Muscle of leg (tissue), 11 donors: Measurements from ENCODE around the gene GPSM3. TPM values are rescaled to one million over a fixed set of nuclear protein-coding genes. Genes with fewer than 3 reads are reported as not detected.

Experiments
- DNase-seq: peaks from one replicate; pipeline ENCODE4 v3.0.0; 2013
- H3K27ac ChIP-seq: one replicate; pipeline ENCODE4 v1.5.1; 2013; ENCODE audit warnings: mild to moderate bottlenecking, low read length, control low read depth
- H3K27me3 ChIP-seq: one replicate; pipeline ENCODE4 v1.6.1; 2013; ENCODE audit warnings: low read length; ENCODE audit not compliant: control insufficient read depth, insufficient read depth
- H3K36me3 ChIP-seq: one replicate; pipeline ENCODE4 v1.6.1; 2013; ENCODE audit warnings: low read length; ENCODE audit not compliant: control insufficient read depth, insufficient read depth
- H3K4me1 ChIP-seq: one replicate; pipeline ENCODE4 v1.6.1; 2013; ENCODE audit warnings: low read length; ENCODE audit not compliant: control insufficient read depth, insufficient read depth
- H3K4me3 ChIP-seq: one replicate; pipeline ENCODE4 v1.5.1; 2013; ENCODE audit warnings: low read length, control low read depth
- H3K9me3 ChIP-seq: replicated peaks from 2 replicates; pipeline ENCODE4 v1.6.1; 2013; ENCODE audit warnings: low read depth, low read length; ENCODE audit not compliant: control insufficient read depth
- WGBS: methylation state at CpG from one replicate; pipeline ENCODE4 v1.1.5; 2013; ENCODE audit warnings: missing lambda C conversion rate; ENCODE audit not compliant: insufficient coverage; 5-methylcytosine and 5-hydroxymethylcytosine counted together
- polyA plus RNA-seq, 8 donors: library from polyadenylated mRNA; unstranded; fragments of 120-200 nt; gene quantifications; one replicate each; pipeline versions ENCODE4 v1.2.1 to v1.2.3, GENCODE V29; 2013; ENCODE audit warnings: inconsistent platforms in 1 of 8, low replicate concordance in 1 of 8; ENCODE audit not compliant: insufficient read length in 8 of 8, insufficient read depth in 1 of 8
- total RNA-seq: library from RNA; stranded (reverse); fragments of 120-200 nt; gene quantifications from one replicate; pipeline ENCODE4 v1.2.4, GENCODE V29; 2013

GPSM3 gene
- total and polyA plus RNA-seq, 9 donors: 4.3 to 9.8 (median 7.6) TPM

- WGBS: 14% methylated on average over 1 of the region's 24 CpGs
- H3K4me1 ChIP-seq: peaks cover 43% of the 10 kb centered on the region
- peak within 1 kb of the TSS; percentile 94 for H3K27ac ChIP-seq
- peak; percentile 49 for DNase-seq
- H3K4me3 ChIP-seq: peak within 1 kb of the TSS; percentile 13
- peaks cover 60% of the 10 kb centered on the region for H3K27me3 ChIP-seq
- H3K36me3 ChIP-seq: peaks cover 18% of the 10 kb centered on the region
- H3K9me3 ChIP-seq: no peaks in the 10 kb centered on the region
Measured at GRCh38 chr6:32151863-32152768, 40.3 kb downstream of the GPSM3 start, which contains the start of gene PRRT1. Gene PRRT1, minus strand, starts transcription at chr6:32151939. Its CDS starts 112 bp downstream, at chr6:32151827.

DNA sequence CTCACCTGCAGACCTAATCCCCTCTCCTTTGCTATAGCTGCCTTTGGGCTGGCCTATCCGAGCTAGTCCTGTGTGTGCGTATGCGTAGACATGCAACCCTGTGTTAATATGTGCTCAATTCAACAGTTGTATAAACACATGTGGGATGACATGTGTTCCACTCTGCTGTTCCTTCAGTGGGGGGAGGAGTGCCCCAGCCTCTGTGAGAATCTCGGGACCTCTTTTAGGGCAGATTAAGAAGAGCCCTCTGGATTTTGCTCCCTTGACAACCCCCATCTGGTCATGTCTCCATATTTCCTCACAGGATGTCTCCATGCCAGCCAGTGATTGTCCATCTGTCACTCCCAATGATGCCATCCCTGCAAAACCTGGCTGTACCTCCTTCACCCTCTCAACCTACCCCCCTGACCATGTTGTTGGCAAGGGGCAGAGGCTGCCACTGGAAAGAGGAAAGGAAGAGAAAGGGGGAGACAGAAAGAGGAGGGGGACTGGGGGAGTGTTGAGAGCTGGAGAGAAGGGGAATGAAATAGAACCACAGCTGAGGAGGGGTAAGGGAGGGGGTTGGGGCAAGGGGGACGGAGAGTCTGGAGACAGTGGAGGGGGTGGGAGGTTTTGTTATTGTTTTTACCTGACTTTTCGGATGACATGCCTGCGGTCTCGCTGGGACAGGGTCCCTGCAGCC lies 41.1 kb downstream of the GPSM3 start:
- peaks cover 10% of the 10 kb centered on the region for H3K36me3 ChIP-seq
- peak; percentile 13 for DNase-seq
- H3K4me1 ChIP-seq: peaks cover 43% of the 10 kb centered on the region
- no peak overlapping the region for H3K4me3 ChIP-seq
- H3K27ac ChIP-seq: no peak overlapping the region
- H3K9me3 ChIP-seq: no peaks in the 10 kb centered on the region
- WGBS: 22% methylated on average over 4 of the region's 8 CpGs
- H3K27me3 ChIP-seq: peaks cover 66% of the 10 kb centered on the region

DNA sequence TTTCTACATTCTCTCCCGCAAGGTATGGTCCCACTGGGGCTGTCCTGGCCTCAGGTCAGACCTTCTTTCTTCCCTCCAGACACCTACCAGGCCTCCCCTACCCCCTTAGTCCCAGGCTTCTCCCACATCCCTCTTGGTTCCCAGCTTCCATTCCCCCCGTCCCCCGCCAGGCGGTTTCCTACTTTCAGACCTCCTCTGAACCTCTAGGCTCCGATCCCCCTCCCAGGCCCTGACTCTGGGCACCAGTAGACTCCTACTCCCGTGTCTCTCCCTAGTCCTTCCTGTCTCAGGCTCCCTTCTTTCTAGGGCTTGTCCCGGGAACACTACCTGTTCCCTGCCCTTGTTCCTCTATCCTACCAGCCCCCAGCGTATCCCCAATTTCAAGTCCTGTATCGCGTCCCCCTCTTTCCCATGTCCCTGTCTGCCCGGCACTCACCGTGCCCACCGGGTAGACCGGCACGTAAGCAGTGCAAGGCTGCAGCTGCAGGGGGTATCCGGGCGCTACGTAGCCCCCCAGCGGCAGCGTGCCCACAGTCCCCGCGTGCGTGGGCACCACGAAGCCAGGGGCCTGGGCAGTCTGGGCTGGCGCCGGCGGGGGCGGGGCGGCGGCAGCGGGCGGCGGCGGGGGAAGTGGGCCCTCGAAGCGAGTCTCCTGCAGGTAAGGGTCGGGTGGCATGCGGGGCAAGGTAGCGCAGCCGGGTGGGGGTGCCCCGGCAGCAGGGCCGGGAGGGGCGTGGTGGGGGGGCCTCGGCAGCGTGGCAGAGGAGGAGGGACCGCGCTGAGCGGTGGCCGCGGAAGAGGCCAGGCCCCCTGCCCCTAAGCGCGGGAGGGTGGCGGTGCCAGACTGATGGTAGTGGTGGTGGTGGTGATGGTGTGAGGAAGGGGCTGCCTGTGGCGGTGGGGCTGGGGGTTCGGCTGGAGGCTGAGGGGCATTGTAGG lies 42.2 kb downstream of the GPSM3 start:
- Histone ChIP-seq H3K36me3 (no peaks in the 10 kb centered on the region), H3K4me1 (peaks cover 37% of the 10 kb centered on the region), H3K27me3 (peaks cover 70% of the 10 kb centered on the region), H3K4me3 (no peak overlapping the region), H3K9me3 (no peaks in the 10 kb centered on the region), H3K27ac (no peak overlapping the region)
- peak; percentile 6 for DNase-seq
- WGBS: 21% methylated on average over 55 of the region's 55 CpGs

DNA sequence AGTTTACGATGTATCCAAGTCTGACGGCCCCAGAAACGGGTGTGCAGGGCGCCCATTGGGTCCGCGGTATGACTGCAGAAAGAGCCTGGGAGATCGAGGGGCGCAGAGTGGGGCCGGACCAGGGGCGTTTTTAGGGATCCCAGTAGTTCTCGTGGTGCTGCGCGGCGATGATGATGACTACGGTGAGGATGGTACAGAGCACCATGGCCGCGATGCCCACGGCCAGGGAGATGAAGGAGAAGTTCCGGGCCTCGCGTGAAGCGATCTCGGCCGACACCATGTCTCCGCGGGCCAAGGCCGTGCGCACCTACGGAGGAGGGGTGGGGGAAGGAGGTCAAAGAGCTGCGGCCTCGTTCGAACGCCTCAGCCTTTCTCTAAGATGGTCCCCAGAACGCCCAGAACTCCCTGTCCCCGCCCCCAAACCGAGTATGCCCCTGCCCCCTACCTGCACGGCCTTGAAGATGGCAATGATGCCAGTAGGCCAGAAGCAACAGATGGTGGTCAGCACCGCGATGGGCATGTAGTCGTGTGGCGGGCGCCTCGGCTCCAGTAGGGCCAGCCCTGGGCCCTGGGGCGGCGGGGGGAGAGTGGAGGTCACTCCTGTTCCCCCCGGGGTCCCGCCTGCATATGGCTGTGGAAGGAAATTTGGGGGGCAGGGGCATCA lies 43.2 kb downstream of the GPSM3 start:
- no peak for DNase-seq
- peaks cover 30% of the 10 kb centered on the region for H3K4me1 ChIP-seq
- no peaks in the 10 kb centered on the region for H3K36me3 ChIP-seq
- WGBS: 11% methylated on average over 36 of the region's 47 CpGs
- peaks cover 70% of the 10 kb centered on the region for H3K27me3 ChIP-seq
- peak overlapping the region; percentile 21 for H3K4me3 ChIP-seq
- H3K9me3 ChIP-seq: no peaks in the 10 kb centered on the region
- no peak overlapping the region for H3K27ac ChIP-seq

- Histone ChIP-seq H3K4me3 (peak overlapping the region; percentile 21), H3K27me3 (peaks cover 70% of the 10 kb centered on the region), H3K4me1 (peaks cover 28% of the 10 kb centered on the region), H3K27ac (no peak overlapping the region), H3K36me3 (no peaks in the 10 kb centered on the region), H3K9me3 (no peaks in the 10 kb centered on the region)
- peak; percentile 73 for DNase-seq
- 6% methylated on average over 28 of the region's 39 CpGs for WGBS
Measured at GRCh38 chr6:32148289-32149091, 44.0 kb downstream of the GPSM3 start.

GRCh38 chr6:32147401-32148132 lies 44.9 kb downstream of the GPSM3 start:
- no peak overlapping the region for H3K27ac ChIP-seq
- H3K9me3 ChIP-seq: no peaks in the 10 kb centered on the region
- no peak overlapping the region for H3K4me3 ChIP-seq
- peaks cover 61% of the 10 kb centered on the region for H3K27me3 ChIP-seq
- no peaks in the 10 kb centered on the region for H3K36me3 ChIP-seq
- peaks cover 19% of the 10 kb centered on the region for H3K4me1 ChIP-seq
- no peak for DNase-seq
- WGBS: 88% methylated on average over 2 of the region's 4 CpGs

GRCh38 chr6:32146687-32147086 lies 45.8 kb downstream of the GPSM3 start:
- H3K4me1 ChIP-seq: peaks cover 11% of the 10 kb centered on the region
- DNase-seq: no peak
- no peaks in the 10 kb centered on the region for H3K36me3 ChIP-seq
- no peak overlapping the region for H3K27ac ChIP-seq
- no peaks in the 10 kb centered on the region for H3K9me3 ChIP-seq
- H3K27me3 ChIP-seq: peaks cover 57% of the 10 kb centered on the region
- no peak overlapping the region for H3K4me3 ChIP-seq
- WGBS: 20% methylated on average over 4 of the region's 4 CpGs

GRCh38 chr6:32146287-32146686 lies 46.2 kb downstream of the GPSM3 start:
- Histone ChIP-seq H3K4me1 (peaks cover 9% of the 10 kb centered on the region), H3K36me3 (no peaks in the 10 kb centered on the region), H3K9me3 (no peaks in the 10 kb centered on the region), H3K4me3 (no peak overlapping the region), H3K27me3 (peaks cover 54% of the 10 kb centered on the region), H3K27ac (no peak overlapping the region)
- WGBS: 92% methylated on average over 1 of the region's 1 CpG
- no peak for DNase-seq
